KOPT-K1 (cell line): Measurements from ENCODE around the gene PITRM1.

Experiments used
- H3K27ac ChIP-seq: fragments of 200-600 bp; sonication (generic); 2 replicates; pipeline ENCODE4 v1.5.1; 2016; ENCODE audit warnings: antibody characterized with exemption, mild to moderate bottlenecking, low read depth, low read length; ENCODE audit not compliant: poor library complexity, severe bottlenecking
- H3K36me3 ChIP-seq: fragments of 200-600 bp; sonication (generic); 2 replicates; pipeline ENCODE4 v1.5.1; 2017; ENCODE audit warnings: antibody characterized with exemption, mild to moderate bottlenecking, low read length, moderate library complexity; ENCODE audit not compliant: insufficient read depth
- H3K9me3 ChIP-seq: fragments of 200-600 bp; sonication (generic); 2 replicates; pipeline ENCODE4 v1.5.1; 2017; ENCODE audit warnings: antibody characterized with exemption, low read length, mild to moderate bottlenecking; ENCODE audit not compliant: insufficient read depth, poor library complexity, severe bottlenecking

Gene PITRM1

DNA sequence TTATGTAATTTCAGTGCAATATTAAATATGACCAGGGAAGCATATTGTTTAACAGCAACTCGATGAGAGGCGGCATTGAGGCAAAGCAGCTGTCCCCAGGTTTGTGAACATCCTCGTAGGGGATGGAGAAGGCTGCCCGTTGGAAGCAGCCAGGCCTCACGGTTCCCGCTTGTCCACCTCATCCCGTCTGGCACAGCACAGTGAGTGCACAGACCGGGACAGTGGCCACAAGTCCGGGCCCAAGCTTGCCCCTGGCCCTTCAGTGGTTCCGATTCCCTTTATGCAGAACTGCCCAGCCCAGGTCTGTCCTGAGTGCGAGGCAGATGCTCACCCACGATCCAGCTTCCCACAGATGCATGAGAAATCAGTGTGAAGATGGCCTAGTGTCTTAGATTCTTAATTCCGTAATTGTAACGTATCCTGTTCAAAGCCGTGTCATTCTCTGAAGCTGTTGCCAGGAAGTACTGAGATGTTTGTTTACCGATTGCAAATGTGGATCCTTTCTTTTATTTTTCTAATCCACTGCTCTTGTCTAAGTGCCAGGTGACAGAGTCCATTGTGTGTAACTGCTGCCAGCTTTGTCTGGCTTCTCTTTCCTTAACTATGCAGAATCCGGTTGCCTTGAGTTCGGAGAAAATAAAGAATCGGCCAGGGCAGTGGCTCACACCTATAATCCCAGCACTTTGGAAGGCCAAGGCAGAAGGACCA, 69.7 kb downstream of the PITRM1 start:
- Histone ChIP-seq H3K27ac (no peak overlapping the region), H3K36me3 (peaks cover 95% of the 10 kb centered on the region)

DNA sequence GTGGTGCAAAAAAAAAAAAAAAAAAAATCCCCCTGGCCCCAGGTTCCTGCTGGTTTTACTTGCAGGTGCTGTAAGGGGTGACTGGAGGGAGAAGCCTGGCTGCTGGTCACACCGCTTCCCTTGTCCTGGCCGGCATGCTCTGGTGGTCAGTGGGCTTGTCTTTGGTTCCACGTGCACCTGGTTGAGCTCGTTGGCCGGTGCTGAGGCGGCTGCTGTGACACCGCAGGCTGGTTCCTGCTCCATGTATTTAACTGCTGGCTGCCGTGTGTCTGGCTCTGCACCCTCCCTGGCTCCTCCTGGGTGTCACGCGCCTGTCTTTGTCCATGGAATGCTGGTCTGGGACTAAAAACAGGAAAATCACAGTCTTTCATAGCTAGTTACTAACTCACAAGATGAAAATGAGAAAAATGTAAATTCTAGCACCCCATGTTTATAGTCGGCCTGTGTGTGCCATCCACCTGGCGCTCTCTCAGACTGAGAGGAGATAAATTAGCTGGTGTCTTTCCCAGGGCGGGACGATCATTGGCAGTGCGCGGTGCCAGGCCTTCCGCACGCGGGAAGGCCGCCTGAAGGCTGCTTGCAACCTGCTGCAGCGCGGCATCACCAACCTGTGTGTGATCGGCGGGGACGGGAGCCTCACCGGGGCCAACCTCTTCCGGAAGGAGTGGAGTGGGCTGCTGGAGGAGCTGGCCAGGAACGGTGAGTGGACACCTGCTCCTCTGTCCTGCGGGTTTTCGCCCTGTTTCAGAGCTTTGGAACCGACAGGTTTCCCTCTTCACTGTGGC, 71.5 kb downstream of the PITRM1 start:
- Histone ChIP-seq H3K9me3 (no peaks in the 10 kb centered on the region), H3K36me3 (peaks cover 96% of the 10 kb centered on the region), H3K27ac (no peak overlapping the region)

More for the DNA sequence above, 69.7 kb downstream of the PITRM1 start:
- H3K9me3 ChIP-seq = no peaks in the 10 kb centered on the region

DNA sequence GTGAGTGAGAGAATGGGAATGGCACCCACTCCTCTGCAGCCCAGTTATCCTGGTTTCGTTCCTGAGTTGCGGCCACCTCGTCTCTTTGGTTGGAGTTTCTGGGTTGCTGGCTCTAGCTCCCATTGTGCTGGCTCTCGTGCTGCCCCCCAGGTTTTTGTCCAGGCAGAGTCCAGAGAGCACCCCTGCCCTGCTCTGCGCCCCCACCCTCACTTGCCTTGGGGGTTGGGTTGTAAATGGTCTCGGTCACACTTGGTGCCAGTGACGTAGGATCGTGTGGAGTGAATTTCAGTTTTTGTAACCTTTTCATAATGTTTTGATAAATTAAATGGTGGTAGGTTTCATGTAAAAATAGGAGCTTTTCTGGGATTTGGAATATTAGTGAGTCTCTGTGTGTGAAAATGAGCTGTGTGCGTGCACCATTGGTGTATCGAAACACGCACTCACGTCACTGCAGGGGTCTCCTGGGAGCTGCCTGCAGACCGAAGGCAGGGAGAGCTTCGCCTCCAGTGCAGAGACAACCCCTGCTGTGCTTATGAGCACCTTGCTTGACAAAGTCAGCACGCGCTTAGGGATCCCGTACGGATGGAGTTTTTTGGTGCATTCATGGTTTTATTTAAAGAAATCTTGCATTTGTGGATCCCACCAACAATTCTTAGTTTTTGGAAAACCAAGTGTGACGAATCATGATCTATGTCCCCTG, 72.3 kb downstream of the PITRM1 start:
- Histone ChIP-seq H3K36me3 (peaks cover 96% of the 10 kb centered on the region), H3K9me3 (no peaks in the 10 kb centered on the region), H3K27ac (no peak overlapping the region)

DNA sequence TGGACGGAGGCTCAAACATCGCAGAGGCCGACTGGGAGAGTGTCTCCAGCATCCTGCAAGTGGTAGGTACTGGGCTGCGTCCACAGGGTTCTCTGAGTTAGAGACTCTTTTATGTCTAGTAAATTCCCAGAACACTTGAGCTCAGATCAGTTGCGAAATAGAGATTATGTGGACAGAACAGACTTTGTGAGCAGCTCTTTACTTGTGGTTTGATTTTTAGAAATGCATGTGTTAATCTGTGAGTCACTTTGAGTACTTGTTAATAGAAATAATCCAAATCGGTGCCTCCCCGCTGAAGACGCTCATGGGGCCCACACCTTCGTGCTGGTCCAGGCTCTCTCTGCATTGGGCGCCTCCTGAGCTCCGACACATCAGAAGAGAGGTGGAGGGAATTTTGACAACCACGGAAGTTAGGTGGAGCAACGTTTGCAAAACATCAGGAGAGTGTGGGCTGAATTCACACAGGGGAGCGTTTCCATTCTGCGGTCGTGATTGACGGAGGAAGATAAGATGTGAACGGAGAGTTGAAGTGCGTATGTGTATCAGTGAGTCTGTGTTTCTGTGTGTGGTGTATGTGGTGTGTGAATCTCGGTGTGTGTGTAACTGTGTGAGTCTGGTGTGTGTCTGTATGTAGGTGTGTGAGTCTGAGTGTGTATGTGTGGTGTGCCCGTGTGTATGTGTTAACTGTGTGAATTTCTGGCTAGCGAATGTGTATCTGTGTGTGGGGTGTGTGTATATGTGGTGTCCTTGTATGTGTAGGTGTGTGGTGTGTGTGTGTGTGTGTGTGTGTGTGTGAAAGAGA, 73.1 kb downstream of the PITRM1 start:
- Histone ChIP-seq H3K36me3 (peaks cover 96% of the 10 kb centered on the region), H3K9me3 (no peaks in the 10 kb centered on the region), H3K27ac (no peak overlapping the region)

DNA sequence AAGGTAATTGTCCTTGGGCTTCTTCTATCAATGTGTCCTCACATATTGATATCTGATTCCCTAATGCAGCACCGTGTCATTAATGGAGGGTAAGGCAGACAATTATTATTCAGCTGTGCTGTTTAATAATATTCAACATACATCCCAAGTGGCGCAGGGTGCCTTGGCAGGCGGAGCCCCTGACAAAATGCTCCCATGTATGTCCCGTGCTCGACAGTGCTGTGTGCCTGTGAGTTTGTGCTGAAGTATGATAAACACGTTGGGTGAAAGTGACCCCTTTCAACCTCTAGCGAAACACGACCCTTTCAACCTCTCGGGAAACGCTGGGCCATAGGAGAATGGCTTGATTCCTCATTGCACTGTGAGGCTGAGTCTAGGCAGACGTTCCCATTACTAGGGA, 73.9 kb downstream of the PITRM1 start:
- peaks cover 96% of the 10 kb centered on the region for H3K36me3 ChIP-seq
- H3K9me3 ChIP-seq = no peaks in the 10 kb centered on the region
- H3K27ac ChIP-seq = no peak overlapping the region

DNA sequence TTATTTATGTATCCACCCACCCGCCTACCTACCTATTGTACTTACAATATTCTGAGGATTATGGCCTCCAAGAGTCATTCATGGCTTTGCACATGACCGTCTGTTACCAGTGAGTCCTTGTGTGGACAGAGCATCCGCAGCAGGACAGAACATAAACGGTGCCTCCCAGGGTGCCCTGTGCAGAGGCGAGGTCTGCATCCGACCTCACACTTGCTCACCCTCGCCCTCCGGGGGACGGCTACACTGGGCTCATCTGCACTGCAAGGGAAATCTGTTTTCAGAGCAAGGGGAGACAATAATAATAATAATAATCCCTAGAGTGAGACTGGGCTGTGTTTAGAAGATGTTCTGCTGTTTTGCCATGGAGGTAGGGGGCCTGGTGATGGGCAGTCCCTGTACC, 75.4 kb downstream of the PITRM1 start:
- peaks cover 96% of the 10 kb centered on the region for H3K36me3 ChIP-seq
- H3K9me3 ChIP-seq = no peaks in the 10 kb centered on the region
- H3K27ac ChIP-seq = no peak overlapping the region

DNA sequence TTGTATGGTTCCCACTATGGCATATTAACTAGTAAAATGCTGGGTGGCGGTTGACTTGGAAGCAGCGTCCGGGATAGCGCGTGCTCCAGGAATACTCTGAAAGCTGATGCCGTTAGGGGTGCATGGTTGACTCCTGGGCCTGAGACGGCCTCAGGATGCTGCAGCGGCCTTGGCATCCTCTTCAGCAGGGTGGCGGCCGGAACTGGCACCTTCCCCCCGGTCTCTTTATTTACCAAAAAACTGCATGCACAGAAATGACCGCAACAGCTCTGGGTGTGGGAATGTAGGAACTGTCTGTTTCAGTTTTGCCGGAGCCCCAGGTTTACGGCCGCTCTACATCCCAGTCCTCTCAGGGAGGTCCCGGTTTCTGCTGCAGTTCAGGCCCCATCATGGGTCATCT, 76.4 kb downstream of the PITRM1 start:
- H3K27ac ChIP-seq = no peak overlapping the region
- peaks cover 96% of the 10 kb centered on the region for H3K36me3 ChIP-seq
- H3K9me3 ChIP-seq = no peaks in the 10 kb centered on the region

DNA sequence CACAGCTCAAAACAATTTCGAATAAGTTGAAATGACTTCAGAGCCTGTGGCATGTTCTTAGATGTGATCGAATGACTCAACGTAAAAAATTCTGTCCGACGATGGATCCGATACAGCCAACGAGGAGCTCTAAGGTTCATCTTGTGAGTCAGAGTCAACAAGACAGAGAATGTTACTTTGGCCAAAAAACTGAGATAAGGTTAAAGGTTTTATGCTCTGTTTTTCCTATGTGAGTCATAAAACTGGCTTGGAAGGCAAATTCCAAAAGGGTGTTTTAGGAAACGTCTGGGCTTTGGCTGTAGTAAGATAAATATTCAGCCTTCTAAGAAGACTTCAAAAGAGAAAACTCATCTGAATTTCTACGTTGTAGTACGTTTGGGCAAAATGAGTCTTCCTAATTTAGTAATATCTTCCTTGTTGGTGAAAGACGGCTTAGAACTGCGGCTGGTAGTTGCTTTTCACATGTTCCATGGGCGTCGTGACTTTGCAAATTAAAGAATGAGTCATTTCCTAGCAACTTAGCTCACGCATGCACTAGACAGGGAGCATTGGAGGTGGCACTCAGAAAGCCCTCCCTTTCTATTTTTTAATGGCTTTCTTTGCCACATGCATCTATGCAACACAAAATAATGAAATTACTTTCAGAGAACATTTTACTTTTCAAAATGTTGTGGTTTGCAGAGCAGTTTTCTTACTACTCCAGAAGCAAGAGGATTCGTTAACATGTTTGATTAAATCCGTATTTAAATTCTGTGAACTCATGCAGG, 77.0 kb downstream of the PITRM1 start:
- Histone ChIP-seq H3K36me3 (peaks cover 96% of the 10 kb centered on the region), H3K27ac (no peak overlapping the region)

DNA sequence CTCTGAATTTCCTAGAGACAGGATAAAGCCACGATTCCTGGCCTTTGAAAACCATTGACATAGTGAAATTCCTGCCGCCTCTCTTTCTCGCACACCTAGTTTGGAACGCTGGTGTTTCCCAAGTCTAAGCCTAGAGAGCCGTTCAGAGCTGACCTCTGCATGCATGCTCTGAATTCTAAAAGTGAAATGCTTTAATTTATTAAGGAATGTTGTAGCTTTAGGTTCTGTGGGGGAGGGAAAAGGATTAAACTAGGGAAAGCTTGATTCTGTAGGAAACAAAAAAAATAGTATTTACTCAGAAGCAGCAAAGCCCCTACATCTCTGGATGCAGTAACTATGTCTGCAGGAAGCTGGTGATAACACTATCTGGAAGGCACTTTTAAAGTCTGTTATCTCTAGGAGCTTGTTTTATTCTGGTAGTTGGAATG, 78.0 kb downstream of the PITRM1 start:
- no peaks in the 10 kb centered on the region for H3K9me3 ChIP-seq
- no peak overlapping the region for H3K27ac ChIP-seq
- H3K36me3 ChIP-seq = peaks cover 96% of the 10 kb centered on the region

More for the DNA sequence above, 77.0 kb downstream of the PITRM1 start:
- H3K9me3 ChIP-seq = no peaks in the 10 kb centered on the region

DNA sequence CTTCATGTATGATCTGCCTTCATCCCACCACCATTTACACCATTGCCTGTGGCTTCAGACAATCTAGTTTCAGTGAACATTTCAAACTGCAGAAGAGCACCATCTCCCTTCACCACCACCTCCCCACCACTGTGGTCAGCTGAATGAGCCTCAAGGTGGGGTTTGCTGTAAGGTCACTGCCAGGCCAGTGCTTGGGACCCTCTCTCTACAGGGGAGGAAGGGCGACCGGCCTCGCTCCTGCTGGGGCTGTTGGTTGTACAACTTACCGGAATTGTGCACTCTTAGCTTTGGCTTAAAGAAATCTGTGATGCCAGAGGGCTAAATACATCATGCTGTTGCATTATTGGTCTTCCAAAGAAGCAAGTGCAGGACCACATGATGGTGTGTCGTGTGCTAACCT, 78.6 kb downstream of the PITRM1 start:
- Histone ChIP-seq H3K27ac (no peak overlapping the region), H3K36me3 (peaks cover 95% of the 10 kb centered on the region), H3K9me3 (no peaks in the 10 kb centered on the region)

DNA sequence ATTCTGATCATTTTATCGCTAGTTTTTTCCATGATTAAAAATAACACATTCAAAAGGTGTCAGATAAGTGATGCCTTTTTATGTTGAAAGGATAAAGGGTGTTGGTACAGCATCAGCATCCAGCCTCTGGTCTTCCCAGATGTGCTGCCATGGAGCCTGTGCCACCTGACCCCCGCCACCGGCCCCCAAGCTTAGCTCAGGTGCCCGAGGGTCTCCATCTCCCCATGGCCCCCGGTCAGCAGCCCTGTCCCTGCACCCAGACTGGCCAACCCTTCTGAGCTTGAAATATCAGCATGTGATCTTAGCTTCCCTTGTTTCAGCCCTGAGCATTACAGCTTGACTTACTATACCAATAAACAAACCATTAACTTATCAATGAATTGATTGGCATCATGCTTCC, 80.7 kb downstream of the PITRM1 start:
- Histone ChIP-seq H3K36me3 (peaks cover 93% of the 10 kb centered on the region), H3K9me3 (no peaks in the 10 kb centered on the region), H3K27ac (no peak overlapping the region)

DNA sequence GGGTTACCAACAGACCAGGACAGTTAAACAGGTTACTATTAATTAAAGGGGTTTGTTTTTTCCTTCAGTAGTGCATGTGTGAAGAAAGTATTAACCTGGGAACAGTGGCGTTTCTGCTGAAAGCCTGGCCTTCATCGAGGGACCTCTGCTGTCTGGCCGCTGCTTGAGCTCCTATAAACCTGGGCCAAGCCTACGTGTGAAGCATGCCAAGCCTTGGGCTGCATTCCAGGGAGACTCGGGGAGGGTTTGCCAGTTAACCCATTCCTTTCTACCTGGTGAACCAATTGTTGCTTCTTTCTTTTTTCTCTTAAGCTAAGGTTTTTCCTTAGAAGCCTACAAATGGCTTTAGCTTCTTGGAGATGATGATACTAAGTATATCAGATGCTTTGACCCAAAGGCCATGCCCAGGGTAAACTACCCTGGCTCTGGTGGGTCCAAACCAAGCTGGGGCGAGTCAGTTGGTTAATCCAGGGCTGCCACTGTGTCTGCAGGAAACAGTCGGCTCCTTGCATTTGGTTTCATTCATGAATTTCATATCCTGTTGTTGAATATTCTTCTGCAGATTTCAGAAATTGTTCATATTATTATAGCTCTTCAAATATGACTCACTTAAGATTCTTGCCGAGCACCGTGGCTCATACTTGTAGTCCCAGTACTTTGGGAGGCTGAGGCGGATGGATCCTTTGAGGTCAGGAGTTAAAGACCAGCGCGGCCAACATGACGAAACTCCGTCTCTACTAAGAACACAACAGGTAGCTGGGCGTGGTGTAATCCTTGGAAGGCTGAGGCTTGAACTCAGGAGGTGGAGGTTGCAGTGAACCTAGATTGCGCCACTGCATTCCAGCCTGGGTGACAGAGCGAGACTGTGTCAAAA, 81.4 kb downstream of the PITRM1 start:
- peaks cover 96% of the 10 kb centered on the region for H3K36me3 ChIP-seq

DNA sequence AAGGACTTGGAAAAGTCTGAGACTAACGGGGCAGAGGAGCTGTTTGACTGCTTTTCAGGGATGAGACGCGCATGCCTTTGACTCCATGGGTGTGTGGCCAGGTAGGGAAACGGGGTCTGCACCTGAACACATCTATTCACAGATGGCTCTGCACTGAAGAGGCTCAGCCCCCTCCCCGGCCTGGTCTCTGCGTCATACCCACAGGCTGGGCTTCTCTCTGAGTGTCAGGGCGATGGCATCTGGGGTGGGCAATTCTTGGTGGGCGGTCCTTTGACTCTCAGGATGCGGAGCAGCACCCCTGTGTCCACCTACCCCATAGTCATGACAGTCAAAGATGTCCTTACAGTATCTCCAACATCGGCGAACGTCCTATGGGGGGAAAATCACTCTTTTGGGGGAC, 82.2 kb downstream of the PITRM1 start:
- Histone ChIP-seq H3K27ac (no peak overlapping the region), H3K36me3 (peaks cover 94% of the 10 kb centered on the region), H3K9me3 (no peaks in the 10 kb centered on the region)

More for the DNA sequence above, 81.4 kb downstream of the PITRM1 start:
- H3K27ac ChIP-seq = no peak overlapping the region
- no peaks in the 10 kb centered on the region for H3K9me3 ChIP-seq
